ENCODE measurements around the gene SPTBN1. TPM values are rescaled to one million over a fixed set of nuclear protein-coding genes. Genes with fewer than 3 reads are reported as not detected.

SPTBN1 gene
- total RNA-seq, 1 donor from 2014 or later: 214 TPM

DNA sequence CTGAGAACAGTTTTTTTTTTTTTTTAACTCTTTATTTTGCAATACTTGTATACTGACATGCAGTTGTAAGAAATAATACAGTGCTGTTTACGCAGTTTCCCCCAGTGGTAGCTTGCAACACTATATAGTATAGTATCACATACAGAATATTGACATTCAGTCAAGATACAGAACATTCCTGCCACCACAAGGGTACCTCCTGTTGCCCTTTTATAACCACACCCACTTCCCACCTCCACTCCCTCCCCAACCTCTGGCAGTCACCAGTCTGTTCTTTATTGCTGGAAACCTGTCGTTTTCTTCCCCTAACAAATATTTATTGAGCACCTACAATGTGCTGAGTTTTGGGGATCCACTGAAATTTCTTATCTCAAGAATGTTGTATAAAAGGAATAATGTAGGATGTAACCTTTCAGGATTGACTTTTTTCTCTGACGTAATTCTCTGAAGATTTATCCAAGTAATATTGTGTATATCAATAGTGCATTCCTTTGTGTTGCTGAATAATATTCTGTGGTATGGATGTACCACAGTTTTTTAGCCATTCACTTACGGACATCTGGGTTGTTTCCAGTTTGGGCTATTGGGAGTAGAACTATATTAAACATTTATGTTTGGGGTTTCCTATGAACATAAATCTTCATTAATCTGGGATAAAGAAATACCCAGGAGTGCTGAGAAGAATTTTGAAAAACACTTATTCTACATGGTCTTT is 215.9 kb downstream of the SPTBN1 start:
- Mint-ChIP-seq H3K4me3 (peak overlapping the region; percentile 50), H3K27me3 (no peaks in the 10 kb centered on the region), H3K36me3 (peaks cover 33% of the 10 kb centered on the region), H3K9me3 (no peaks in the 10 kb centered on the region), H3K4me1 (ENCODE audit: unreplicated experiment) (peaks cover 4% of the 10 kb centered on the region), H3K27ac (peak overlapping the region; percentile 98)
- TF ChIP-seq, protein P1, sequence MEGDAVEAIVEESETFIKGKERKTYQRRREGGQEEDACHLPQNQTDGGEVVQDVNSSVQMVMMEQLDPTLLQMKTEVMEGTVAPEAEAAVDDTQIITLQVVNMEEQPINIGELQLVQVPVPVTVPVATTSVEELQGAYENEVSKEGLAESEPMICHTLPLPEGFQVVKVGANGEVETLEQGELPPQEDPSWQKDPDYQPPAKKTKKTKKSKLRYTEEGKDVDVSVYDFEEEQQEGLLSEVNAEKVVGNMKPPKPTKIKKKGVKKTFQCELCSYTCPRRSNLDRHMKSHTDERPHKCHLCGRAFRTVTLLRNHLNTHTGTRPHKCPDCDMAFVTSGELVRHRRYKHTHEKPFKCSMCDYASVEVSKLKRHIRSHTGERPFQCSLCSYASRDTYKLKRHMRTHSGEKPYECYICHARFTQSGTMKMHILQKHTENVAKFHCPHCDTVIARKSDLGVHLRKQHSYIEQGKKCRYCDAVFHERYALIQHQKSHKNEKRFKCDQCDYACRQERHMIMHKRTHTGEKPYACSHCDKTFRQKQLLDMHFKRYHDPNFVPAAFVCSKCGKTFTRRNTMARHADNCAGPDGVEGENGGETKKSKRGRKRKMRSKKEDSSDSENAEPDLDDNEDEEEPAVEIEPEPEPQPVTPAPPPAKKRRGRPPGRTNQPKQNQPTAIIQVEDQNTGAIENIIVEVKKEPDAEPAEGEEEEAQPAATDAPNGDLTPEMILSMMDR (conservative IDR thresholded peaks at IDR 0.05): no peak
- no peak for DNase-seq (ENCODE audit: extremely low spot score, unreplicated experiment)

DNA sequence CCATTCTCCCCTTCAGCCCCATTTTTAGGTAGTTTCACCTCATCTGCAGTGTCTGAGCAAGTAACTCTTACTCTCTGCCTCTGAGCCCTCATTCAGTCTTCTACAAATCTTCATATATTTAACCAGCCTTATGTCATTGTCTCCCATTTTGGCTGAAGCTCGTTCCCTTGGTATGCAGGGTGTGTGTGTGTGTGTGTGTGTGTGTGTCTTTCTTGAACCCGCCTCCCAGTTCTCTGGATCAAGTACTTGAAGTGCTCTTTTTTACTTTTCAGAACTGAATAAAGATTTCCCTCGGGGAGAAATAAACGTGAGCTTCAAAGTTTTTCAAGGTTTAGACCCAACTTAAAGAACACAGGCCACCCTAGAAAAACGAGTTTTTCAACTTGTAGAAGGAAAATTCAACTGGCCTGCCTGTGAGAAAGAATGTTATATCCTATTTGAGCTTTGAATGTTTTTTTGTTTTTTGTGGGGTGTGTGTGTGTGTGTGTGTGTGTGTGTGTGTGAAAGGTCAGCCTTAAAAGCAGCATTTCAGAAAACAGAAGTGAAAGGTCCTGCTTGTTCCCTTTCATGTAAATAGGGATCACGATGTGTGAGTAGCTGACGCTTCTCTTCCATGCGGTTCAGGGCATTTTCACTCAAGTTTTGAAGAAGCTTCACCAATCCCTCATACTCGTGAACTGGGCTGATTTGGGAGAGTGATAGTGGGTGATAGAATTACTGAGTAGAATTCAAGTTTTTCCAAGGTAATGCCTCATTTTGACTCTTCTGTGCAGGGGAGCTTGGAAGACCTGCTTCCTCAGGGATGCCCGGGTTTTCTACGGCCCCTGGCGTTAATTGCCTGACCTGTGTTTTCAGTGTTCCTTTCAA is 216.7 kb downstream of the SPTBN1 start:
- H3K4me3 Mint-ChIP-seq: peak overlapping the region; percentile 50
- peaks cover 26% of the 10 kb centered on the region for H3K36me3 Mint-ChIP-seq
- H3K27ac Mint-ChIP-seq: peak overlapping the region; percentile 98
- peaks cover 5% of the 10 kb centered on the region for H3K4me1 Mint-ChIP-seq (ENCODE audit: unreplicated experiment)
- DNase-seq (ENCODE audit: extremely low spot score, unreplicated experiment): no peak
- H3K9me3 Mint-ChIP-seq: no peaks in the 10 kb centered on the region
- TF ChIP-seq, protein P1 (conservative IDR thresholded peaks at IDR 0.05): no peak
- no peaks in the 10 kb centered on the region for H3K27me3 Mint-ChIP-seq

DNA sequence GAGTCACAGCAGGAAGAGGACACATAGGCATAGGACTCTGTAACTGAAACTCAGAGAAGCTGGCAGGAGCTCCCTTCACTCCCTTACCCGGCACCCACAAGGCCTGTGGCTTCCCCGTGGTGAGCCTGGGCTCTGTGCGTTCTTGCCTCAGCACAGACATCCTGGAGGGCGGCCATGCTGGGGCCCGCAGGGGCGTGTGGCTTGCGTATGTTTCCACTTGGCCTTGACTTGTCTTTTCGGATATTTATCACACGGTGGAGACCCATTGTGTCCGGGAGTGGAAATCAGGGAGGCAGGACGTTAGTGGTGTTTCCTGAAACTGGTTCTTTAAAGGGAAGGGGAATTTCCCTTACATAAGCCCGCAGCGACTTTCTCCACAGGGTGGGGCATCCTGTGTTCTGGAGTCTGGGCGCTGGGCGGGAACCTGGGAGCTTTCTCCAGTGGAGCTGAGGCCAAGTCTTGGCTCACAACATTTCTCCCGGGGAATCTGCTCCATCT is 217.4 kb downstream of the SPTBN1 start:
- Mint-ChIP-seq H3K4me1 (ENCODE audit: unreplicated experiment) (peaks cover 5% of the 10 kb centered on the region), H3K27me3 (no peaks in the 10 kb centered on the region), H3K36me3 (peaks cover 22% of the 10 kb centered on the region), H3K4me3 (peak overlapping the region; percentile 50), H3K27ac (peak overlapping the region; percentile 98), H3K9me3 (no peaks in the 10 kb centered on the region)
- TF ChIP-seq, protein P1 (conservative IDR thresholded peaks at IDR 0.05): no peak
- no peak for DNase-seq (ENCODE audit: extremely low spot score, unreplicated experiment)

DNA sequence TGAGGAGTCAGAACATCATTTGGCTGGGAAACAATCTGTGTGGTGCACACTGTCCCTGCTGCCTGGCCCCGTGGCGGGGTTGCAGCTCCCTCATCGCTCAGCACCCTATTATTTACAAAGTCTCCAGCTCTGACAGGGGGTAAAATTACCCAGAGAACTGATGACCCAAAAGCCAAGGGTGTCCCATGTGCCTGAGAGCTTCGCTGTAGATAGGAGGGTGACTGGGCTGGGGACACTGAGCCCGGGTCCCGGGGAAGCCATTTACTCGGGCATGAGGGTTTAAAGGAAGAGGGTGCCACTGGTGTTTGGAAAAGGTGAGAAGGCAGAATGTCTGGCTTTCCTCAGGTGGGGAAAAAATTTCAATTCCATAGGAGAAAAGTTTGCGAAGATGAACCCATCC is 219.2 kb downstream of the SPTBN1 start:
- no peak overlapping the region for H3K27ac Mint-ChIP-seq

DNA sequence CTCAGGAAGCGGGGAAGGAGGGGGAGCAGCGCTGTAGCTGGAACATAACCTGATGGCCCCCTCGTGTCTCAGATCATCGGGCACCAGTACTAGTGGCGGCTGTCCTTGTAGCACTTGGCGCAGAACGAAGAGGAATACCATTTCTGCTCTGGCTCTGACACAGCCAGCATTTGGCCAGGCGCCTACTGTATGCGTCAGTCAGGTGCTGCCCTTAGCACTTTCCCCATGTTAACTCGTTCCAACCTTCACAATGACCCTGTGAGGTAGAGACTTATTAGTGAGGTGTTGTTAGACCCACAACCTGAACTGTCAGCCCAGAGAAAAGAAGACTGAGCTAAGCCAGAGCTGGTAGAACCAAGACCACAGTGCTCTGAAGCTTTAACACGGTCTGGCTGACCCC is 219.6 kb downstream of the SPTBN1 start:
- Mint-ChIP-seq H3K9me3 (no peaks in the 10 kb centered on the region), H3K4me3 (no peak overlapping the region), H3K4me1 (ENCODE audit: unreplicated experiment) (peaks cover 5% of the 10 kb centered on the region), H3K27ac (no peak overlapping the region), H3K27me3 (no peaks in the 10 kb centered on the region), H3K36me3 (peaks cover 8% of the 10 kb centered on the region)
- TF ChIP-seq, protein P1 (conservative IDR thresholded peaks at IDR 0.05): no peak
- no peak for DNase-seq (ENCODE audit: extremely low spot score, unreplicated experiment)

More for the DNA sequence above, 219.2 kb downstream of the SPTBN1 start:
- Mint-ChIP-seq H3K4me3 (no peak overlapping the region), H3K4me1 (ENCODE audit: unreplicated experiment) (peaks cover 5% of the 10 kb centered on the region), H3K9me3 (no peaks in the 10 kb centered on the region), H3K36me3 (peaks cover 13% of the 10 kb centered on the region), H3K27me3 (no peaks in the 10 kb centered on the region)
- TF ChIP-seq, protein P1 (conservative IDR thresholded peaks at IDR 0.05): no peak
- DNase-seq (ENCODE audit: extremely low spot score, unreplicated experiment): no peak

Measured in type B pancreatic cell (in vitro differentiated cells).